ENCODE results near the gene HAT1. TPM values are rescaled to one million over a fixed set of nuclear protein-coding genes. Genes with fewer than 3 reads are reported as not detected.

The HAT1 gene
- total and polyA plus RNA-seq, 4 donors, result 23.8 to 32.6 (median 28.4) TPM

DNA sequence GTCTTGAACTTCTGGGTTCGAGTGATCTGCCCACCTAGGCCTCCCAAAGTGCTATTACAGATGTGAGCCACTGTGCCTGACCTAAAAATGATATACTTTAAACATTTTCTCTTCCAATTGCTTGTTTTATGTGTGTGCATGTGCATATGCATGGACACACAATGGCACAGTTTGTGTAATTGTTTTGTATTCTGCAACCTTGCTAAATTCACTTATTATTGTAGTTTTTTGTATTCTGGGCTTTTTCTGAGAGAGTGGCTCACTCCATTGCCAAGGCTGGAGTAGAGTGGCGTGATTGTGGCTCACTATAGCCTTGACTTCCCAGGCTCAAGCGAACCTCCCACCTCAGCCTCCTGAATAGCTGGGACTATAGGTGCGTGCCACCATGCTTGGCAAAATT, 8.1 kb downstream of the HAT1 start:
- Histone ChIP-seq H3K27ac (ENCODE audit: low read depth in 1 of 2, low read length in 2 of 2) (no peak overlapping the region), H3K27me3 (ENCODE audit: control insufficient read depth in 1 of 2, insufficient read depth in 2 of 2, low read length in 1 of 2) (no peaks in the 10 kb centered on the region), H3K9me3 (ENCODE audit: control insufficient read depth, low read length) (no peaks in the 10 kb centered on the region), H3K4me3 (ENCODE audit: low read length in 2 of 2) (no peak overlapping the region), H3K4me1 (ENCODE audit: control insufficient read depth in 1 of 2, insufficient read depth in 2 of 2, low read length in 2 of 2) (no peaks in the 10 kb centered on the region), H3K36me3 (ENCODE audit: control insufficient read depth in 1 of 2, insufficient read depth in 2 of 2, low read length in 1 of 2) (no peaks in the 10 kb centered on the region)
- DNase-seq (no peak), ATAC-seq (ENCODE audit: low FRiP score) (no peak)
- WGBS, 2 donors, result 93 to 97% methylated on average over 4 of the region's 4 CpGs
- intact Hi-C loops (cut with DNase I), result no loop called here

DNA sequence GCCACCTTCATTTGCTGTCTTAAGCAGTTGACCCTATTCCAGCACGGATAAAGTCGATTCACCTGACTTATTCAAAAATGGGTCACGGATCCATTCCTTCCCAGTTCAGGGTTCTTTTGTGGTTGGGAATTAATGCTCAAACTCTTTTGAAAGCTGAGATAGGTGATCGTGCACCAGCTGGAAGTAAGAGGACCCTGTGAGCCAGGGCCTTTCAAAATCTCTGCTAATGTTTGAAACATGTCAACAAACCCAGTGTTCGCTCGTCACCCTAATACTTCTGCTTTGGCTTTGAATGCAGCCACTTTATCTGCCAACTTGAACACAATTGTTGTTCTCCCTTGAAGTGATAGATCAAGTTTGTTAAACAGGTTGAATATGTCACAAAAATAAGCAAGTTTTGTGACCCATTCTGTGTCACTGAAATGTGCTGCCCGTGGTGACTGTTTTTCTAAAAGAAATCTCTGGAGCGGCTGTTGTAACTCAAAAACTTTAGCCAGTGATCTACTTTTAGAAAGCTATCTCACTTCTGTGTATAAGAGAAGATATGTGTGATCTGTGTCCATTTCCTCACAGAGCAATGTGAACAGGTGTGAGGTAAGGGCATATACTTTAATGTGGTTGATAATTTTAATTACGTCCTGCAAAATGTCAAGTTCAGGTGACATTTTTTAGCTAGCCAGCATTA, 16.9 kb downstream of the HAT1 start:
- H3K27me3 ChIP-seq (ENCODE audit: control insufficient read depth in 1 of 2, insufficient read depth in 2 of 2, low read length in 1 of 2), result no peaks in the 10 kb centered on the region
- H3K27ac ChIP-seq (ENCODE audit: low read depth in 1 of 2, low read length in 2 of 2), result no peak overlapping the region
- no peak overlapping the region for H3K4me3 ChIP-seq (ENCODE audit: low read length in 2 of 2)
- H3K36me3 ChIP-seq (ENCODE audit: control insufficient read depth in 1 of 2, insufficient read depth in 2 of 2, low read length in 1 of 2), result peaks cover 0 to 2% of the 10 kb centered on the region in 2 donors
- intact Hi-C loops (cut with DNase I), result no loop called here
- DNase-seq, result no peak
- WGBS, 2 donors, result 81% methylated on average over 9 of the region's 9 CpGs
- peaks cover 0 to 3% of the 10 kb centered on the region in 2 donors for H3K4me1 ChIP-seq (ENCODE audit: control insufficient read depth in 1 of 2, insufficient read depth in 2 of 2, low read length in 2 of 2)
- no peak for ATAC-seq (ENCODE audit: low FRiP score)
- no peaks in the 10 kb centered on the region for H3K9me3 ChIP-seq (ENCODE audit: control insufficient read depth, low read length)

DNA sequence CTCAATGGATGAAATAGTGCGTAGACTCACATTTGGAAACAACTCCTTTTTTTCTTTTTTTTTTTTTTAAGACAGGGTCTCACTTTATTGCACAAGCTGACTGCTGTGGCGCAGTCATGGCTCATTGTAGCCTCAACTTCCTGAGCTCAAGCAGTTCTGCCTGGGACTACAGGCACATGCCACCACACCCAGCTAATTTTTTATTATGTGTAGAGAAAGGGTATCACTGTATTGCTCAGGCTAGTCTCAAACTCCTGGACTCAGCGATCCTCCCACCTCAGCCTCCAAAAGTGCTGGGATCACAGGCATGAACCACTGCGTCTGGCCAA, 17.4 kb downstream of the HAT1 start:
- Histone ChIP-seq H3K27ac (ENCODE audit: low read depth in 1 of 2, low read length in 2 of 2) (no peak overlapping the region), H3K9me3 (ENCODE audit: control insufficient read depth, low read length) (no peaks in the 10 kb centered on the region), H3K36me3 (ENCODE audit: control insufficient read depth in 1 of 2, insufficient read depth in 2 of 2, low read length in 1 of 2) (peaks cover 0 to 2% of the 10 kb centered on the region in 2 donors), H3K27me3 (ENCODE audit: control insufficient read depth in 1 of 2, insufficient read depth in 2 of 2, low read length in 1 of 2) (no peaks in the 10 kb centered on the region), H3K4me3 (ENCODE audit: low read length in 2 of 2) (no peak overlapping the region), H3K4me1 (ENCODE audit: control insufficient read depth in 1 of 2, insufficient read depth in 2 of 2, low read length in 2 of 2) (peaks cover 0 to 3% of the 10 kb centered on the region in 2 donors)
- intact Hi-C loops (cut with DNase I), result no loop called here
- 95 to 97% methylated on average over 4 of the region's 4 CpGs for WGBS, 2 donors
- ATAC-seq (ENCODE audit: low FRiP score), result no peak
- DNase-seq, result no peak

GRCh38 chr2:171941316-171941699, 19.0 kb downstream of the HAT1 start:
- no peaks in the 10 kb centered on the region for H3K9me3 ChIP-seq (ENCODE audit: control insufficient read depth, low read length)
- no peak overlapping the region for H3K4me3 ChIP-seq (ENCODE audit: low read length in 2 of 2)
- DNase-seq (no peak), ATAC-seq (ENCODE audit: low FRiP score) (no peak)
- peaks cover 0 to 3% of the 10 kb centered on the region in 2 donors for H3K4me1 ChIP-seq (ENCODE audit: control insufficient read depth in 1 of 2, insufficient read depth in 2 of 2, low read length in 2 of 2)
- intact Hi-C loops (cut with DNase I), result no loop called here
- 93 to 96% methylated on average over 6 of the region's 6 CpGs for WGBS, 2 donors
- no peak overlapping the region for H3K27ac ChIP-seq (ENCODE audit: low read depth in 1 of 2, low read length in 2 of 2)
- H3K27me3 ChIP-seq (ENCODE audit: control insufficient read depth in 1 of 2, insufficient read depth in 2 of 2, low read length in 1 of 2), result no peaks in the 10 kb centered on the region
- H3K36me3 ChIP-seq (ENCODE audit: control insufficient read depth in 1 of 2, insufficient read depth in 2 of 2, low read length in 1 of 2), result peaks cover 0 to 2% of the 10 kb centered on the region in 2 donors

DNA sequence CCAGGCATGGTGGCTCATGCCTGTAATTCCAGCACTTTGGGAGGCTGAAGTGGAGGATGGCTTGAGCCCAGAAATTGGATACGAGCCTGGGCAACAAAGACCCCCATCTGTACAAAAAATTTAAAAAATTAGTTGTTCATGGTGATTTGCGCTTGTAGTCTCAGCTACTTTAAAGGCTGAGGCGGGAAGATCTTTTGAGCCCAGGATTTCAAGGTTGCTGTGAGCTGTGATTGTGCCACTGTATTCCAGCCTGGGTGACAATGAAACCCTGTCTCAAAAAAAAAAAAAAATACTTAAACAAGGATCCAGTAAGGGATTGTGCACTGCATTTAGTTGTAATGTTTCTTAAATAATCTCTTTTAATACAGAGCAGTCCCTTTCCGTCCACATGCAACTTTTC, 21.6 kb downstream of the HAT1 start:
- H3K4me1 ChIP-seq (ENCODE audit: control insufficient read depth in 1 of 2, insufficient read depth in 2 of 2, low read length in 2 of 2), result peaks cover 0 to 3% of the 10 kb centered on the region in 2 donors
- H3K36me3 ChIP-seq (ENCODE audit: control insufficient read depth in 1 of 2, insufficient read depth in 2 of 2, low read length in 1 of 2), result peaks cover 0 to under 1% of the 10 kb centered on the region in 2 donors
- no peak overlapping the region for H3K27ac ChIP-seq (ENCODE audit: low read depth in 1 of 2, low read length in 2 of 2)
- no peaks in the 10 kb centered on the region for H3K27me3 ChIP-seq (ENCODE audit: control insufficient read depth in 1 of 2, insufficient read depth in 2 of 2, low read length in 1 of 2)
- whole genome bisulfite sequencing, 2 donors, result 91 to 93% methylated on average over 4 of the region's 4 CpGs
- intact Hi-C loops (cut with DNase I), result no loop called here
- DNase-seq, result no peak
- no peaks in the 10 kb centered on the region for H3K9me3 ChIP-seq (ENCODE audit: control insufficient read depth, low read length)
- H3K4me3 ChIP-seq (ENCODE audit: low read length in 2 of 2), result no peak overlapping the region
- ATAC-seq (ENCODE audit: low FRiP score), result no peak

GRCh38 chr2:171952276-171952675, 30.0 kb downstream of the HAT1 start:
- no peaks in the 10 kb centered on the region for H3K27me3 ChIP-seq (ENCODE audit: control insufficient read depth in 1 of 2, insufficient read depth in 2 of 2, low read length in 1 of 2)
- H3K27ac ChIP-seq (ENCODE audit: low read depth in 1 of 2, low read length in 2 of 2), result no peak overlapping the region
- intact Hi-C loops (cut with DNase I), result no loop called here
- H3K4me3 ChIP-seq (ENCODE audit: low read length in 2 of 2), result no peak overlapping the region
- peaks cover 0 to 3% of the 10 kb centered on the region in 2 donors for H3K36me3 ChIP-seq (ENCODE audit: control insufficient read depth in 1 of 2, insufficient read depth in 2 of 2, low read length in 1 of 2)
- DNase-seq, result no peak
- ATAC-seq (ENCODE audit: low FRiP score), result no peak
- H3K9me3 ChIP-seq (ENCODE audit: control insufficient read depth, low read length), result no peaks in the 10 kb centered on the region
- no peaks in the 10 kb centered on the region for H3K4me1 ChIP-seq (ENCODE audit: control insufficient read depth in 1 of 2, insufficient read depth in 2 of 2, low read length in 2 of 2)

DNA sequence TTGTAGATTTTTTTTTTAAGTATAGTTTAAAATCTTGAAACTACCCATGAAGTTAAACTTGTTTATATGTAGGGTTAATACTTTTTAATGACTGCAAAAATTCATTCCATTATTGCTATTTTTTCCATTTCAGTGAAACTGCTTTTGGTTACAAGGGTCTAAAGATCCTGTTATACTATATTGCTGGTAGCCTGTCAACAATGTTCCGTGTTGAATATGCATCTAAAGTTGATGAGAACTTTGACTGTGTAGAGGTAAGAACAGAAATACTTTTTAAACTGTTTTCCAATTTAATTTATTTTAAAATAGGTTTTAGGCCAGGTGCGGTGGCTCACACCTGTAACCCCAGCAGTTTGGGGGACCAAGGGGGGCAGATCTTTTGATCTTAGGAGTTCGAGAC, 30.5 kb downstream of the HAT1 start:
- H3K4me1 ChIP-seq (ENCODE audit: control insufficient read depth in 1 of 2, insufficient read depth in 2 of 2, low read length in 2 of 2), result no peaks in the 10 kb centered on the region
- no peaks in the 10 kb centered on the region for H3K27me3 ChIP-seq (ENCODE audit: control insufficient read depth in 1 of 2, insufficient read depth in 2 of 2, low read length in 1 of 2)

DNA sequence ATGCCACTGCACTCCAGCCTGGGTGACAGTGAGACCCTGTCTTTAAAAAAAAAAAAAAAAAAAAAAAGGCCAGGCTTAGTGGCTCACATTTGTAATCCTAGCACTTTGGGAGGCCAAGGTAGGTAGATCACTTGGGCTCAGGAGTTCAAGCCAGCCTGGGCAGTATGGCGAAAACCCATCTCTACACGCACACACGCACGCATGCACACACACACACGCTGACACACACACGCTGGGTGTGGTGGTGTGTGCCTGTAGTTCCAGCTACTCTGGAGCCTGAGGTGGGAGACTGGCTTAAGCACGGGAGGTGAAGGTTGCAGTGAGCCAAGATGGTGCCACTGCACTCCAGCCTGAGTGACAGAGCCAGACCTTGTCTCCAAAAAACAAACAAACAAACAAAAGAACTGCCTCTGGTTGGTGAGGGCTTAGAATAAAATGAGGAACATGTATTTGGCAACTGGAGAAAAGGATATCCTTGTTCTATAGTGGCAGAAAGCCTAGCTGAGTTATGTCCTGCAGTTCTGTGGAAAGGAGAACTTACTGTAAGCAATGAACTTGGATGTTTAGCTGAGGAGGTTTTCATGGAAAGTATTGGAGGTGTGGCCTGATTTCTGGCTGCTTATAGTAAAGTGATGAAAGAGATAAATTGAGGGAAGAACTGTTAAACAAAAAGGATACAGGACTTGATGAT, 34.0 kb downstream of the HAT1 start:
- H3K27me3 ChIP-seq (ENCODE audit: control insufficient read depth in 1 of 2, insufficient read depth in 2 of 2, low read length in 1 of 2), result no peaks in the 10 kb centered on the region
- no peaks in the 10 kb centered on the region for H3K9me3 ChIP-seq (ENCODE audit: control insufficient read depth, low read length)
- WGBS, 2 donors, result 95 to 99% methylated on average over 7 of the region's 7 CpGs
- H3K36me3 ChIP-seq (ENCODE audit: control insufficient read depth in 1 of 2, insufficient read depth in 2 of 2, low read length in 1 of 2), result peaks cover 0 to 3% of the 10 kb centered on the region in 2 donors
- no peak overlapping the region for H3K4me3 ChIP-seq (ENCODE audit: low read length in 2 of 2)
- DNase-seq, result peak in 1 of 2 donors; percentile 48
- no peak for ATAC-seq (ENCODE audit: low FRiP score)
- no peaks in the 10 kb centered on the region for H3K4me1 ChIP-seq (ENCODE audit: control insufficient read depth in 1 of 2, insufficient read depth in 2 of 2, low read length in 2 of 2)
- H3K27ac ChIP-seq (ENCODE audit: low read depth in 1 of 2, low read length in 2 of 2), result no peak overlapping the region
- intact Hi-C loops (cut with DNase I), result no loop called here

More for the DNA sequence above, 30.5 kb downstream of the HAT1 start:
- Histone ChIP-seq H3K27ac (ENCODE audit: low read depth in 1 of 2, low read length in 2 of 2) (no peak overlapping the region), H3K36me3 (ENCODE audit: control insufficient read depth in 1 of 2, insufficient read depth in 2 of 2, low read length in 1 of 2) (peaks cover 0 to 3% of the 10 kb centered on the region in 2 donors), H3K9me3 (ENCODE audit: control insufficient read depth, low read length) (no peaks in the 10 kb centered on the region), H3K4me3 (ENCODE audit: low read length in 2 of 2) (no peak overlapping the region)
- intact Hi-C loops (cut with DNase I), result no loop called here
- DNase-seq, result no peak
- WGBS, 2 donors, result 96 to 98% methylated on average over 3 of the region's 3 CpGs
- no peak for ATAC-seq (ENCODE audit: low FRiP score)

GRCh38 chr2:171957061-171957460, 34.8 kb downstream of the HAT1 start:
- no peak for ATAC-seq (ENCODE audit: low FRiP score)

More at GRCh38 chr2:171957061-171957460, 34.8 kb downstream of the HAT1 start:
- H3K4me1 ChIP-seq (ENCODE audit: control insufficient read depth in 1 of 2, insufficient read depth in 2 of 2, low read length in 2 of 2), result no peaks in the 10 kb centered on the region
- no peak overlapping the region for H3K4me3 ChIP-seq (ENCODE audit: low read length in 2 of 2)
- H3K9me3 ChIP-seq (ENCODE audit: control insufficient read depth, low read length), result no peaks in the 10 kb centered on the region
- peak overlapping the region in 1 of 2 donors; percentile 43 for H3K27ac ChIP-seq (ENCODE audit: low read depth in 1 of 2, low read length in 2 of 2)
- no peaks in the 10 kb centered on the region for H3K27me3 ChIP-seq (ENCODE audit: control insufficient read depth in 1 of 2, insufficient read depth in 2 of 2, low read length in 1 of 2)
- WGBS, 2 donors, result 94 to 97% methylated on average over 2 of the region's 2 CpGs
- intact Hi-C loops (cut with DNase I), result no loop called here
- DNase-seq, result no peak
- H3K36me3 ChIP-seq (ENCODE audit: control insufficient read depth in 1 of 2, insufficient read depth in 2 of 2, low read length in 1 of 2), result peaks cover 0 to 3% of the 10 kb centered on the region in 2 donors
